SHP77 (cell line): ENCODE results near the gene MOSMO.

Experiments used
- DNase-seq, 2 experiments: peaks; one replicate each; lab custom pipeline; 2025; lab: John Stamatoyannopoulos, UW

Gene MOSMO

DNA sequence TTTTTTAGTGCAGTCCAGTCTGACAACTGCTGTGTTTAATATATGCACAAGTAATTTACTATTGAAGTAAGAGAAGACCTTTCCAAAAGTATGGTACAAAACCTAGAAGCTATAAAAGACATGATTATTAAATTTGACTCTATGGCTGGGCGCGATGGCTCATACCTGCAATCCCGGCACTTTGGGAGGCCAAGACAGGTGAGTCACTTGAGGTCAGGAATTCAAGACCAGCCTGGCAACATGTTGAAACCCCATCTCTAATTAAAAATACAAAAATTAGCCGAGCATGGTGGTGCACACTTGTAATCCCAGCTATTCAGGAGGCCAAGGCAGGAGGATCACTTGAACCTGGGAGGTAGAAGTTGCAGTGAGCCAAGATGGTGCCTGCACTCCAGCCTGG lies 43.1 kb downstream of the MOSMO start:
- no peak for DNase-seq

DNA sequence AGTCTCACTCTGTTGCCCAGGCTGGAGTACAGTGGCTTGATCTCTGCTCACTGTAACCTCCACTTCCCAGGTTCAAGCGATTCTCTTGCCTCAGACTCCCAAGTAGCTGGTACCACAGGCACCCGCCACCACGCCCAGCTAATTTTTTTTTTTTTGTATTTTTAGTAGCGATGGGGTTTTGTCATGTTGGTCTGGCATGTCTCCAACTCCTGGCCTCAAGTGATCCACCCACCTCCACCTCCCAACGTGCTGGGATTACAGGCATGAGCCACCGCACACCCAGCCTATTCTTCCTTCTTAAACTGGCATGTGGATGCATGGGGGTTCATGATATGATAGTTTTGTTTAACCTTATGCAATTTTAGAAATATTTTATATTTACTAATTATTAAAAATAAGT lies 45.1 kb downstream of the MOSMO start:
- DNase-seq = no peak

DNA sequence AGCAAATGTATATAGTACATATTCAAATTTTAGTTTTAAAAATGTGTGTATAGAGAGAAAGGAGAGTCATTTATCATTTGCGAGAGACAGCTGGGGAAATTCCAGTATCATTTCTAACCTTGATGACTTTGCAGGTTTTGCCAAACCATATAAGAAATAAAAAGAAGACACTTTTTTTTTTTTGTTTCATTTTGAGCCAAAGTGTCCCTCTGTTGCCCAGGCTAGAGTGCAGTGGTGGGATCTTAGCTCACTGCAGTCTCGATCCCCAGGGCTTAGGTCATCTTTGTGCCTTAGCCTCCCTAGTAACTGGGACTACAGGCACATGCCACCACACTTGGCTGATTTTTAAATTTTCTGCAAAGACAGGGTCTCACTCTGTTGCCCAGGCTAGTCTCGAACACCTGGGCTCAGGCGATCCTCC lies 46.0 kb downstream of the MOSMO start:
- DNase-seq = no peak

DNA sequence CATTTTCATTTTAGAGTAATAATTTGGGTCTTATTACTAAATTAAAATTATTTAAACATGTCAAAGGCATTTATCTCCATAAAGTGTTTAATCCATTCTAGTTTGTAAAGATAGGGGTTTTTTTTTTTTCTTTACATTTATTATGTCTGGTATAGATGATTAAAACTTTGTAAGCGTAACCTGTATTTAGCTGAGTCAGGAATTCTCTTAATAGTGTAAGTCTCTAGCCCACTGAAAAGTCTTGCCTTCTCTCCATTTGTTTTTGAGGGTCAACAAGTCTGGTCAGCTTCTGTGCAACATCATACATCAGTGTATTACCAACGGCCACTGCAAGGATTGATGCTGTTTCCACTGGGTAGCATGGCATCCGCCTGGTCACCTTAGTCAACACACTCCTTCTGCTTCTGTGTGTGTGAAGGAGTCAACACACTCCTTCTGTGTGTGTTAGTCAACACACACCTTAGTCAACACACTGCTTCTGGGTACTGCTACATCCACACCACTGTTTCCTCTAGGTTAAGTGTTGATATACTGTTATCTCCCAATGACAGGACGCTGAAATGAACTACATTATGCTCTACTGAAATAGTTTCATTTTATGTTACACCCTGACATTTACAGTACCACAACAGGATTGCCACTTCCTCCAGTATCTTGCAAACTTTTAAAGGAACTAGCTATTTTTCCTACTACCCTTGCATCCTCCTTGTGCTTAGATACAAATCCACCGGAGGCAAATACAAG lies 47.1 kb downstream of the MOSMO start:
- DNase-seq = no peak

DNA sequence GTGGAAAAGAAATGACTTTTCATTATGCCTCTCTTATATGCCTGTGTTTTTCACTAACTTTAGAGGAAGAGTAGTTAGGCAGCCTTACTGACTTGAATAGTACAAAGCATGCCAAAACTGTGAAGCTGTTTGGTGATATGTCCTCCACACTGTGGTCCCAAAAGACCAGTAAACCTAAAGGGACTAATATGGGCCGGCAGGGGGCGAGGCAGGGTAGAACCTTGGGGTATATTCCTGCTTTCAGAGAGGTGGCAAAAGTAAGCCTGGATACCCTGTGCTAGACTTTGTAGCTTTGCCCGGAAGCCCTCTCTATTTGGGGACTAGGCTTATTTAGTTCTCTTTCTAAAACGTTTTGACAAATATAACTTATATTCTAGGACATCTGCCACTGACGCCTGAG lies 48.0 kb downstream of the MOSMO start:
- DNase-seq = no peak

DNA sequence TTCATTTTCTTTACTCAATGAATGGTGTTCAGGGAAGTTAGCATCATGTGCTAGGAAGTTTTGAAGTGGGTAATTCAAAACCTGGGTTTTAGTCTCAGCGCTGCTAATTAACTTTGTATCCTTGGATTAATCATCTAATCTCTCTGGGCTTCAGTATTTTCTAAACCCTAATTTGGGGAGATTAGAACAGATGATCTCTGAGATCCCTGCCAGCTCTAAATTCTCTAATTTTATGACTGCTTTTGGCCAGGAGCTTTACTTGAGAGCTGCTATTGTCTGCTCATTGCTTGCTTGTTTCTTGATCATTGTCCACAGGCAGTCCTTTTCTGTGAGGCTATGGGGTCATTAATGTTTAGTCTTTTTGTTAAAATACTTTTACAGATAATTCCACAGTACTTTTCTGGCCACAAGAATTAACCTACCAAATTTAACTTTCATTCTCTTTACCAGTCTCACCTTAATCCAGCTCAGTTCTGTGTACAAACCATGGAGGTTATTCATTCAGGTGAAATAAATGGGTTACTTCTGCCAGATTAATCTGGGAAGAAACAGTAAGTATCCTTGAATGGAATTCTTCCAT lies 56.1 kb downstream of the MOSMO start:
- DNase-seq = no peak

DNA sequence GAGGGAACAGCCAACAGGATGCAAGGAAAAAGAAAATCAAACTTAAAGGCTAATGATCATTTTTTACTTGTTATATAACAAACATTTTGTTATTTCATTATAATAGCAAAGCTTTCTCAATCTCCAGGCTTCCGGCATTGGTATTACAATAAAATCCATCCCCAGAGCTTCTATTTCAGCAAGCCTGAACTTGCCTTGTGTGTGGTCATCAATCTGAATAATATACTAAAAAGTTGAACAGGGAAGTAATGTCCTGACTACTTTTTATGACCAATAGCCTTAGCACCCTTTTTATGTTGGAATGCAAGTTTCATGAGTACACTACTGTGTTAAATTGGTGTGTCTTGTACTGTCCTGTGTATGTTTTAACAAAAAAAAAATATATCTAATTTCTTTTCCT lies 57.3 kb downstream of the MOSMO start:
- no peak for DNase-seq

DNA sequence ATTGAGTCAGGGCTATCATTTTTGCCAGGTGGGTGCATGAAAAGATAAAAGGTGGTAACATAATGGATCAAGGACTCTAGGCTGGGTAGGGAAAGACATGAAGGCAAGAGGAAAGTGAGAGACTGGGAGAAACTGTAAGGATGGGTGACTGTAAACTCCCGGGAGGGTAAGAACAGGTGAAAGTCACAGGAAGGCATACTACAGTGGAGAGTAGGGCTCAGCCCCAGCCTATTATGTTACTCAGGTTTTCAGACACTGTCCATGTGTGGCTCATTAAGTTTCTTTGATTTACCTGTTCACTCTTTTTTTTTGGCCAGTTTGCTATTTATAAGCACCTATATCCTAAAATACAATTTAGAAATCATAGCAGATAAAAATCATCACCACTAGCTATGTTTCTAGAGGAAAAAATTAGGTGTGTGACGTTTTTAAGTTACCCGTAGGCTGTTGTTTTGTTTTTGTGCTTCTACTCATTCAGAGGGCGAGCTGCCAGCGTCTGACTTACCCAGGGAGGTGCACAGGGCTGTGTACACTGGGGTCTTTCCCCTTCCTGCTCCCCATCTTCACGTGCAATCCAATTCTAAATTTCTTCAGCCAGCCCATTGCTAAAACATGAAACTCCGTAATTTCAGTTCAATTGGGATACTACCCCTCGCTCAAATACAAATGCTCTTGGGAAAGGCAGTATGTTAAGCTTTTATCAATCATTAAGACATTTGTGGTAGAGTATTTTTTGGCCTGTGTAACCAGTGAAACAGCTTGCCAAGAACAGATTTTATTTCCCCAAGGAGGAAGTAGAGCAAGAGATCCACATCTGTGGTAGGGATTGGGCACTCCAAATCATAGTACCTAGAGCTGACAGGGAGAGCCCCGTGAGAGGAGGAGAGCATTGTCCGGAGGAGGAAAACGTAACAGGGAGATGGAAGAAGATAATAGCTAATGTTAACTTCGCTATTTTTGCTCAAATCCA lies 62.7 kb downstream of the MOSMO start:
- no peak for DNase-seq

DNA sequence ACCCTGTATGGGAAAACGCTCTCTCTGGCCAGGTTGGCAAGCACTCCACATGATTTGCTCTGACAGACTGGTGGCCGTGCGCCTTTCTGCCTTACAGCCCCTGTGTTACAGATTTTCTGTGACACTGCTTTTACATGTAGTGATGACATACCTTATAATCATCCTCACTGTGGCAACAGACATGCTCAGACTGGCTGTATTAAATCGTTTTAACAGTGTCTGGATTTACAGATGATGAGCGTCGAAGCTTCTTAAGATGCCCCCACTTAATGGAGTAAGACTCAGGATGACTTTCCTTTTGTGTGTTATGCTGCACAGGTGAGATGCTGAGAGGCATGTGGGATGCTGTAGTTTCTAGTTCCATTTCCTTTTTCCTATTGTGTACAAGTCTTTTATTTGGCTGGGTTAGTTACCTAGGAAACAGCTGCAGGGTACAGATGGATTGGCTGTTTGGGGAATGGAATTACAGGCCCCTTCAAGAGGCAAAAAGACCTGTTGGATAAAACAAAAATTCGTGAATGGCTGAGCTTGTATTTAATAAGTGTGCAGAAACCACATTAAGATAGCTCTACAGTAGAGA lies 63.5 kb downstream of the MOSMO start:
- no peak for DNase-seq

DNA sequence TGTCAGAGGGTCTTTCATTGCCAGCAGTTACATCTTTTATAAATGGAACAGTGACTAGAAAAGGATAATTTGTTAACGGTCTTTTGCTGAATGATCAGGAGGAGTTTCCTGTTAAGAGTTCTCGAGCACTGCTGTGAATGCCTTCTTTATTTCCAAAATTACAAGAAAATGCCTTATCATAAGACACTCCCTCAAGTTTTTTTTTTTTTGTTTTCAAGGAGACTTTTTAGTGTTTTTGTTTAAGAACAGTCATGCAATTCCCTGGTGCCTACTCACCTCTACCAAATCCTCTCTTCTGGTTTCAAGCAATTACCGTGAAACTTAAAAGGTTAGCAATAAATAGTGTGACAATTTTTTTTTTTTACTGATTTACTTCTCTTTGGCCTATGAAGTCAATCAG lies 65.4 kb downstream of the MOSMO start:
- no peak for DNase-seq

DNA sequence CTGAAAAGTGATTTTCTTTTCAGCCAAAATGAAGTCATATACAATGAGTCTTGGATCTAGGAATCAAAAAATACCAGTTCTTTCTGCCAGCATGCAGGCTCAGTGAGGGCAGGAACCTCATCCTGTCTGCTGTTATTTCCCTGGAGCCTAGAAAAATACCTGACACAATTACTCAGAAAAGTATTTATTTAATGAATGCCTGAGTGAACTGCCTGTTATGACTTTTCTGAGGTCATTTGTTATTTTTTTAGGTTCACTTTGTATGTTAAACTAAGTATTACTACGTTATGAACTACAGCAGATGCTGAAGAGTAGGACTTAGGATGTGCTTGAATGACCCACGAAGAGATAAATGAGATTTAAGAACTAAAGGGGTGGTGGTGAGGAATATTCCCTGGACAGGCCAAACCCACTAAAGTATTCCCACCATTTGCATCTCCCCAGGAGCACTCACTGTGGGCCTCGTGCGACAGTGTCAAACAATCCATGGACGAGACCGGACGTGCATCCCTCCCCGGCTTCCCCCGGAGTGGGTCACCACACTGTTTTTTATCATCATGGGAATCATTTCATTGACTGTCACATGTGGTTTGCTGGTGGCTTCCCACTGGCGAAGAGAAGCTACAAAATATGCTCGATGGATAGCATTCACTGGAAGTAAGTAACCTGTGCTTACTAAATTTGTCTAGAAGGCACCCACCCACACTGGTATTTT lies 67.3 kb downstream of the MOSMO start:
- DNase-seq = no peak

DNA sequence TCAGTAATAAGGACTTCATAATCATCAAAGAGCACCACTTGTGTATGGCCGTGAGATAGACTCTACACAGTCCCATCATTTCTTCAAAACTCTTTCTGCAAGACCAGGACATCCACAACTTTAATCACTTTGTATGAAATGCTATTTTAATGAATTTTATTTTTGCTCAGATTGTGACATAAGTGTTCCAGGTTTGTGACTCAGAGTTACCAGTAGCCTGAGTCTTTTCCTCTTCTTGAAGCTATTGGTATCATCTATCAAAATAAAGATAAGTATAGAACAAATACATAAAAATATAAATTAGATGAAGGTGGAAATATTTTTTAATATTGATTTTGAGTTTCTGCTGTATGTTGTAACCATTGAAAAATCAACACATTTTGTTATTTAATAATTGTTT lies 67.9 kb downstream of the MOSMO start:
- no peak for DNase-seq

DNA sequence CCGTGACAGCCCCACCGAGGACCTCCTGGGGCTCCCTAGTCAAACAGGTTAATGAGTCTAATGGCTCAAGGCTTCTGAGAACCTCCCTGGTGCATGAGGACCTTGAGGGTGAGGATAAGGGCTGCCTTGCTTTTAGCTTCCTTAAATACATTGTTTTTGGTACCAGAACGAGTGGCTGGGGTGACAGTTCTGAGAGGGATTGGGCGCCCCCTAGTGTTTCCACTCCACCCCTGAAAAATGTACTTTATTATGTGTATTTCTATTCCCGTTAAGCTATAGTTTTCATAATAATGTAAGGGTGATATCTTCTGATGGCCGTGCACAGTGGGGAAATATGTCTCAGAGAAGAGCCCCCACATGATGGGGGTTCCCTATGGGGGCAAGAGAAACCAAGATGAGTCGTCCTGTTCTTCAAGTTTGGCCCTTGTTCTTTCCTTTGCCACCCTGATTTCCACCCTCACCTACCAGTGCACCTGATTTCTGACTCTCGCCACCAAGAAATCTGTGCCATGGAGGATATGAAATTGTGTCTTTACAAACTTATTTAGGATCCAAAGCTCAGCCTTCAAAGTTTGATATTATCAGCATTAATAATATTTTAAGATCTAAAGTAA lies 69.9 kb downstream of the MOSMO start:
- DNase-seq = peak; percentile 12 to 19

DNA sequence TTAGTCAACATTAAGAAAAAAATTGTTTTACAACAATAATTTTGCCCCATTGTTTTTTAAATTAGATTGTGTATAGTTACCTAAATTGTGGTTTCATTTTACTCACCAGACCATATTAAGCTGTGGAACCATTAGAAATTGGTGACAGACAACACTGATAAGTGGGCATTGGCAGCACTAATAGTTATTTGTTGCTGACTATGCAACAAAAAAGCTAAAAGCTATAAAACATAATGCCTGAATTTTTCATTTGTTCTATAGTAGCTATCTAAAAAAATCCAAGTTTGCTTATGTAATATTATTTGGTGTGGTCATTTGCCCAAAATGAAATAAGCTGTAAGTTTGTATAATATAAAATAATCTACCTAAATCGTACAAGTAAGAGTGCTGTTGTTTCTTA lies 70.7 kb downstream of the MOSMO start:
- DNase-seq = no peak

DNA sequence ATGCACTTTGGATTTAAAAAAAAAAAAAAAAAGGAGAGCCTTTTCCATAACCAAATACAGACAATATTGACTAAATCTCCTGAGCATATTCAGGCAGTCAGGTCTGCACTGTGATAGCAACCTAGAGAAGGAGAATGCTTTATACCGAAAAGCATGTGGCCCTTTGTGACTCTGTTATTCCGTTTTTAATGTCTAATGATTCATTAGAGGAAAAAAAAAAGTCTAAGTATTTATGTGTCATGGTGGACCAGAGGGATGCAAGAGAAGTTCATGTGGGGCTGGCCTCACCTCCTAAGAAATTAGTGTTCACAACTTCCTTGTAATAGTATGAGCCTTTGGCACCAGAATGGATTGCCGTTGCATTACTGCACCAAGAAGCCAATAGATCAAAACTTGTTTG lies 73.1 kb downstream of the MOSMO start:
- no peak for DNase-seq

DNA sequence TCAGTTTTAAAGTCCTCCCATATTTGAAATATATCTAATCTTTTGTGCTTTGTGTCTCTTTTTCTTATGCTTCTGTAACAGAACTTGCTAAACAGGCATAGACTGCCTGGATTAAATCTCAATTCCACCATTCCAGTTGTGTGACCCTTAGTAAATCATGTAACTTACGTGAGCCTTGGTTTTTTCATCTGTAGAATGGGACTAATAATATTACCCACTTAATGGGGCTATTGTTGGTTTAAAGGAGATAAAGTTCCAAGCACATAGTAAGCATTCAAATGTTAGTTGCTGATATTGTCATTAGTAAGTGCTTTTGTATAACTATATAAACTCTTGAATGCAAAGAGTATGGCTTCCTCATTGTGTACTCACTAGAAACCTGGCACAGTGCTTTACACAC lies 78.5 kb downstream of the MOSMO start:
- DNase-seq = no peak

DNA sequence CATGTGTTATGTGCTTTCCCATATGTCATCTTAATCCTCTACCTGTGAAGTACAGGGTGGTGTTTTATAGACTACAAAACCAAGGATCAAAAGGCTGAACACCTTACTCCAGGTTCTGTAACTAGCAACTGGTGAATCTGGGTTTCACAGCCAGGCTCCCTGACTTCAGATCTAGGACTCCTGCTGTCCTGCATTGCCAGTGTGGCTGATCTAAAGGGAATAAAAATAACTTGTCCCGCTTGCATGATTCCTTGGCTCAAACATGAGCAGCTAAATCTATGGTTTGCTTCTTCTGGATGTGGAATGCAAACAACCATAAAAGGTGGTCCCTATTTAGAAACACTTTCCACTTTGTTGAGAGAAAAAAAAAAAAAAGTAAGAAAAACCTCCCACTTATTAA lies 80.7 kb downstream of the MOSMO start:
- DNase-seq = no peak

DNA sequence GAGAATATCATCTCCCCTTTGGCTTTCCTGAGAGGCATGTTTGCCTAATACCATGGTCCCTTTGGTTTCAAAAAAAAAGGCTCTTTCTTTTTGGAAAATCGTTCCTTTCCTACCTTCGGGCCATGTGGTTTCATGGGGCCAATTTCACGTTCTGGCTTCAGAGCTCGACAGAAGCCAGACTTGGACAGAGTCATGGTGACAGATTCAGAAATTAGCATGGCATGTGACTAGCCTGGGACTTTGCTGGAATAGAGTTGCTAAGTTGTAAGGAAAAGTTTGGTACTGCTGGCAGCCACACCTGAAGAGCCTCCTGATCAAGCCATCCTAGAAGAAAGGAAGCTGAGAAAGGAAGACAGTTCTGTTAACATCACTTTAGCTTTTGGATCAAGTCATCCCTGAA lies 82.0 kb downstream of the MOSMO start:
- no peak for DNase-seq

DNA sequence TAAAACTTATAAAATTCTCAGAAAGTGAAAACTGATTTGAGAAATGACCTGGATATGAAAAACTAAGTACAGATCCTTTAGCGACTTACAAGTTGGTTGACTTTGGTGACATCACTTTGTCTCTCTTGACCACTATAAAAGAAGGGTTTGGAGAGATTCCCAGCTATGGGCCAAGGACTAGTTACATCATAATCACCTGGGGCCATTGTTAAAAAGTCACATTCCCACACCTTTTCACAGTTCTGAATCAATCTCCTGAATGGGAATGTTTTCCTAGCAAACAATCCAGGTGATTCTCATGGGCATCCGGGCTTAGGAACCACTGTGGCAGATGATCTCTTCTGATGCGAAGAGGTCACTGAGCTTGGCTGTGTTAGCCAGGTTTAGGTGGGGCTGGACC lies 83.8 kb downstream of the MOSMO start:
- DNase-seq = no peak

DNA sequence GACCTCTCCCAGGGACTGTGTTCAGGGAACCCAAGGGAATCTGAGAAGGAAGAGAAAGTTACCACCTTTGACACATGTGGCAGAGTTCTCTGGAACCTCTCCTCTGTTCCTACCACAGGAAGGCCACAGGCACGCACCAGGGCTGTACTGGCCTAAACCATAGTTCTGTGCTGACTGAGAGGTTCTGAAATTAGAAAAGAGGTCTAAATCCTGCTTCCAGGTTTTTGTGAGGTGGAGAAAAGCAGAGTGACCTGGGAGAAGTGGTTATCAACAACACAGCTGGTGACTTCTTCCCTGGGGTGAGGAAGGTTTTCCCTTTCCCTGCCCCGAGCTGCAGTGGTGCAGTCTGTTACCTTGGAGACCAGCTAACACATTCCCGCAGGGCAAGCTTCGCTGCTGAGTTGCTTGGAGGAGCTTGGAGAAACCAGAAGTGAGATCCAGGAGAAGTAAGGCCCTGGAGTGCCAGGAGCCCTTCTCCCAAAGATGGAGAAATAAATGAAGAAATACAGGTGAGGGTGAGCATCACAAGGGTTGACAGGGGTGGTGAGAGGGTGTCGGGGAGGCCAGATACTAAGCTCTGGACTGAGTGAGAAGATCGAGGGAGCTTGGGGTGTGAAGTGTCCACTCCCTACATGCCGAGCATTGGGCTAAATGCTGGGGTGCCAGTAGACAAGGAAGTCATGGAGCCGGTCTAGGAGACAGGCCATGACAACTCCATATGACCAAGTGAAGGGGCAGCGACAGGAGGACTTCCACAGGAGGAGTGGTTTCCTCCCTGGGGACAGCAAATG lies 84.4 kb downstream of the MOSMO start, which contains the start of gene VWA3A:
TSS of gene VWA3A (plus strand) at position 399 of the 791 bp plus-strand sequence. CDS start at position 496, 97 bp downstream.
- no peak for DNase-seq
